Adrenal gland (tissue), 12 donors: Measurements from ENCODE around the gene FGF14. TPM values are rescaled to one million over a fixed set of nuclear protein-coding genes. Genes with fewer than 3 reads are reported as not detected.

Experiments
- DNase-seq, 7 donors: peaks; one replicate each; pipeline ENCODE4 v3.0.0-alpha.2; 2019 to 2020
- H3K27ac ChIP-seq, 5 donors: fragments of 200-600 bp; sonication (generic) in 4 of 5; 1 replicate in 3 of 5; 2 replicates in 2 of 5; pipeline versions ENCODE4 v1.5.1 to v1.8.0; 2016 to 2020; ENCODE audit warnings: mild to moderate bottlenecking in 1 of 5
- H3K27me3 ChIP-seq: fragments of 200-600 bp; 2 replicates; pipeline ENCODE4 v1.8.0; 2021
- H3K36me3 ChIP-seq, 2 donors: fragments of 200-600 bp; replicated peaks in 1 of 2; 1 replicate in 1 of 2; 2 replicates in 1 of 2; pipeline versions ENCODE4 v1.5.1 to v1.8.0; 2018 to 2022
- H3K4me1 ChIP-seq, 2 donors: fragments of 200-600 bp; replicated peaks in 1 of 2; 1 replicate in 1 of 2; 2 replicates in 1 of 2; pipeline versions ENCODE4 v1.5.1 to v1.8.0; 2018 to 2021
- H3K4me3 ChIP-seq, 4 donors: fragments of 200-600 bp; sonication (generic) in 3 of 4; one replicate each; pipeline ENCODE4 v1.5.1; 2016 to 2018
- H3K9me3 ChIP-seq, 3 donors: fragments of 200-600 bp; sonication (generic) in 1 of 3; replicated peaks in 1 of 3; 1 replicate in 2 of 3; 2 replicates in 1 of 3; pipeline versions ENCODE4 v1.5.1 to v1.8.0; 2016 to 2021
- CTCF ChIP-seq, 6 experiments: fragments of 450-650 bp in 4 of 6; fragments of 200-600 bp in 2 of 6; sonication (generic) in 1 of 6; IDR thresholded peaks; 1 replicate in 5 of 6; 2 replicates in 1 of 6; pipeline versions ENCODE4 v1.5.1 to v1.8.0; 2016 to 2021; ENCODE audit warnings: antibody characterized with exemption in 6 of 6, mild to moderate bottlenecking in 2 of 6, moderate library complexity in 1 of 6
- POLR2A ChIP-seq, 2 donors: fragments of 450-650 bp; IDR thresholded peaks; one replicate each; pipeline ENCODE4 v1.6.1; 2017; ENCODE audit warnings: antibody characterized with exemption in 2 of 2, mild to moderate bottlenecking in 2 of 2, moderate library complexity in 1 of 2
- WGBS, 4 donors: extraction: QIAGEN DNeasy Blood & Tissue Kit in 2 of 4; methylation state at CpG; one replicate each; pipeline versions ENCODE4 v1.1.5 to v1.1.7; 2013 to 2017; 5-methylcytosine and 5-hydroxymethylcytosine counted together
- intact Hi-C, 2 donors: fragments of 100-400 bp; cut with DNase I; formaldehyde crosslinking; loops; one replicate each; pipeline versions ENCODE4 v1.14.1 to v1.15.0; 2022 to 2023
- polyA plus RNA-seq, 3 donors: library from polyadenylated mRNA; stranded (reverse); fragments of 200-250 nt in 2 of 3; fragments of 350-450 nt in 1 of 3; fragmentation: Illumina TruSeq in 1 of 3; extraction: RNeasy Lipid Tissue Mini Kit (QIAGEN cat#74804) in 1 of 3; gene quantifications; one replicate each; pipeline ENCODE4 v1.2.3, GENCODE V29; 2013 to 2014
- total RNA-seq, 9 donors: library from RNA; depleted of rRNA in 4 of 9; stranded (reverse); fragments of >200 nt in 4 of 9; fragments of 120-200 nt in 1 of 9; fragmentation: NEBNext Ultra II Directional in 1 of 9; extraction: Animal tissue kit (Norgen Biotek cat#: 25700) in 1 of 9; gene quantifications; one replicate each; pipeline versions ENCODE4 v1.1.0 to v1.2.4, GENCODE V29; 2013 to 2023
- donor health status: healthy with polysubstance abuse.
- donor health status: Bipolar disorder and iron deficiency.
- donor health status: DM: yes; HTN: yes; CAD: no.
- donor health status: DM: no; HTN: no; CAD: no.
- donor health status: DM: no; HTN: no; CAD: no.
- donor health status: DM: yes; HTN: yes; CAD: no.

The FGF14 gene
- total and polyA plus RNA-seq, 12 donors, result 0.32 to 9.3 (median 2.8) TPM; not detected in 2

GRCh38 chr13:102214956-102215355 is 186.9 kb downstream of the FGF14 start:
- Histone ChIP-seq H3K36me3 (no peaks in the 10 kb centered on the region), H3K4me1 (no peaks in the 10 kb centered on the region), H3K27ac (no peak overlapping the region), H3K4me3 (no peak overlapping the region), H3K27me3 (no peaks in the 10 kb centered on the region), H3K9me3 (no peaks in the 10 kb centered on the region)
- intact Hi-C loops, result no loop called here
- no peak for DNase-seq
- no peak for TF ChIP-seq POLR2A (IDR thresholded peaks at IDR 0.05)
- no peak for TF ChIP-seq CTCF (IDR thresholded peaks at IDR 0.05)

- Histone ChIP-seq H3K36me3 (no peaks in the 10 kb centered on the region), H3K9me3 (no peaks in the 10 kb centered on the region), H3K27me3 (no peaks in the 10 kb centered on the region), H3K27ac (no peak overlapping the region), H3K4me3 (no peak overlapping the region), H3K4me1 (no peaks in the 10 kb centered on the region)
- DNase-seq, result no peak
- WGBS, 4 donors, result 24 to 50% (median 44%) methylated on average over 3 of the region's 3 CpGs
- intact Hi-C loops, result no loop called here
- TF ChIP-seq POLR2A (IDR thresholded peaks at IDR 0.05), result no peak
- TF ChIP-seq CTCF (IDR thresholded peaks at IDR 0.05), result no peak
Measured at GRCh38 chr13:102212729-102213128, 189.1 kb downstream of the FGF14 start.

- TF ChIP-seq CTCF (IDR thresholded peaks at IDR 0.05), result no peak
- no peak for TF ChIP-seq POLR2A (IDR thresholded peaks at IDR 0.05)
- H3K4me1 ChIP-seq, result no peaks in the 10 kb centered on the region
- H3K27me3 ChIP-seq, result no peaks in the 10 kb centered on the region
- intact Hi-C loops, result no loop called here
- no peak for DNase-seq
- no peaks in the 10 kb centered on the region for H3K9me3 ChIP-seq
- H3K36me3 ChIP-seq, result no peaks in the 10 kb centered on the region
- H3K27ac ChIP-seq, result no peak overlapping the region
- no peak overlapping the region for H3K4me3 ChIP-seq
Measured at GRCh38 chr13:102208347-102208746, 193.5 kb downstream of the FGF14 start.

GRCh38 chr13:102207680-102208342 is 194.0 kb downstream of the FGF14 start:
- no peak overlapping the region for H3K4me3 ChIP-seq
- 56 to 72% (median 69%) methylated on average over 3 of the region's 3 CpGs for WGBS, 4 donors
- H3K9me3 ChIP-seq, result no peaks in the 10 kb centered on the region
- intact Hi-C loops, result no loop called here
- H3K27me3 ChIP-seq, result no peaks in the 10 kb centered on the region
- no peaks in the 10 kb centered on the region for H3K4me1 ChIP-seq
- TF ChIP-seq POLR2A (IDR thresholded peaks at IDR 0.05) (no peak), CTCF (IDR thresholded peaks at IDR 0.05) (no peak)
- no peak overlapping the region for H3K27ac ChIP-seq
- no peaks in the 10 kb centered on the region for H3K36me3 ChIP-seq
- DNase-seq, result no peak
